Measurements from ENCODE around the gene MINDY1. TPM values are rescaled to one million over a fixed set of nuclear protein-coding genes. Genes with fewer than 3 reads are reported as not detected.
A peak's percentile ranks its signal among the peaks of the same experiment; 100 is the strongest.

The MINDY1 gene
- total and polyA plus RNA-seq, 4 donors, result 7.8 to 31.0 (median 16.7) TPM

DNA sequence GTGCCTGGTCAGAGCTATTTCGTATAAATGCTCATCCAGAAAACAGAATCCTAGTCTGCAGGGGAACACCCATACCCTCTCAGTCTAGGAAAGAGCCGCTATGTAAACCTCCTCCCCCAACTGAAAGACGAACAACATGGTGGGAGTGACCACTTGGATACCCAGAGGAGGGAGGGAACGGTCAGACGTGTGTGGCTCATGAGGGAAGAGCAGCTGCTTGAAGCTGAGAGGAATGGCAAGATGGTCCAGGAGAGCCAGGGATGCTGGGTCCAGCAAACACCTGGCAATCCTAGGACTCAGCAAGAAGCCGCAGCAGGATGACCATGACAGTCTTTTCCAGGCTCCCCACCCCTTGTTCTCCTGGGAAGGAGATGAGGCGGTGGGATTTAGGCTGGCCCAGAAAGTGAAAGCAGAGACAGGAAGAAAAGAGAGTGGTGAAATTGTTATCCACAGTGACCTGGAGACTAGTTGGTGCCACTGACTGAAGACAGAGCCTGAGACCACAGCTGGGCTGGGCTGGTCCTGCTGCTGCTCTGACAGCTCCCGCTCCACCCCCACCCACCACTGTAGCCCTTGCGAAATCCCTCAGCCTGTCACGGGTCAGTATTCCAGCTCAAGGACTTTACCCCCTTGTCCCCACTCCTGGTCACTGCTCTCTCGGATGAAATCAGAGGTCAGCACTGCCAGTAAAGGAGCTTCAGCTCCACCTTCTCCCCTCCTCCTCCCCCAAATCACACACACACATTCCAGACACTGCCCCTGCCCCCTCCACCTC is 35.7 kb downstream of the MINDY1 start:
- H3K27me3 ChIP-seq (ENCODE audit: control insufficient read depth in 3 of 3, insufficient read depth in 3 of 3, low read length in 2 of 3), result no peaks in the 10 kb centered on the region
- H3K4me3 ChIP-seq, result no peak overlapping the region
- ATAC-seq (ENCODE audit: insufficient read depth, low FRiP score) (peak; percentile 36), DNase-seq (peak; percentile 80 to 92 (median 82))
- H3K4me1 ChIP-seq (ENCODE audit: control insufficient read depth in 5 of 5, insufficient read depth in 5 of 5, low read length in 5 of 5), result peaks cover 24 to 34% (median 27%) of the 10 kb centered on the region in 5 donors
- peak overlapping the region in 1 of 2 donors; percentile 57 for H3K9ac ChIP-seq (ENCODE audit: insufficient read depth in 1 of 2, low read length in 2 of 2)
- TF ChIP-seq, protein P1, sequence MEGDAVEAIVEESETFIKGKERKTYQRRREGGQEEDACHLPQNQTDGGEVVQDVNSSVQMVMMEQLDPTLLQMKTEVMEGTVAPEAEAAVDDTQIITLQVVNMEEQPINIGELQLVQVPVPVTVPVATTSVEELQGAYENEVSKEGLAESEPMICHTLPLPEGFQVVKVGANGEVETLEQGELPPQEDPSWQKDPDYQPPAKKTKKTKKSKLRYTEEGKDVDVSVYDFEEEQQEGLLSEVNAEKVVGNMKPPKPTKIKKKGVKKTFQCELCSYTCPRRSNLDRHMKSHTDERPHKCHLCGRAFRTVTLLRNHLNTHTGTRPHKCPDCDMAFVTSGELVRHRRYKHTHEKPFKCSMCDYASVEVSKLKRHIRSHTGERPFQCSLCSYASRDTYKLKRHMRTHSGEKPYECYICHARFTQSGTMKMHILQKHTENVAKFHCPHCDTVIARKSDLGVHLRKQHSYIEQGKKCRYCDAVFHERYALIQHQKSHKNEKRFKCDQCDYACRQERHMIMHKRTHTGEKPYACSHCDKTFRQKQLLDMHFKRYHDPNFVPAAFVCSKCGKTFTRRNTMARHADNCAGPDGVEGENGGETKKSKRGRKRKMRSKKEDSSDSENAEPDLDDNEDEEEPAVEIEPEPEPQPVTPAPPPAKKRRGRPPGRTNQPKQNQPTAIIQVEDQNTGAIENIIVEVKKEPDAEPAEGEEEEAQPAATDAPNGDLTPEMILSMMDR (IDR thresholded peaks at IDR 0.05; ENCODE audit: control extremely low read depth, extremely low read depth), result no peak
- peaks cover 21 to 31% (median 28%) of the 10 kb centered on the region in 4 donors for H3K36me3 ChIP-seq (ENCODE audit: control insufficient read depth in 4 of 4, insufficient read depth in 4 of 4, low read length in 4 of 4)
- peak overlapping the region; percentile 76 to 98 for H3K27ac ChIP-seq (ENCODE audit: low read depth in 1 of 2, low read length in 1 of 2)
- no peaks in the 10 kb centered on the region for H3K9me3 ChIP-seq (ENCODE audit: control insufficient read depth in 4 of 4, insufficient read depth in 3 of 4, low read length in 3 of 4)
- WGBS, 2 donors, result 39 to 44% methylated on average over 11 of the region's 11 CpGs

DNA sequence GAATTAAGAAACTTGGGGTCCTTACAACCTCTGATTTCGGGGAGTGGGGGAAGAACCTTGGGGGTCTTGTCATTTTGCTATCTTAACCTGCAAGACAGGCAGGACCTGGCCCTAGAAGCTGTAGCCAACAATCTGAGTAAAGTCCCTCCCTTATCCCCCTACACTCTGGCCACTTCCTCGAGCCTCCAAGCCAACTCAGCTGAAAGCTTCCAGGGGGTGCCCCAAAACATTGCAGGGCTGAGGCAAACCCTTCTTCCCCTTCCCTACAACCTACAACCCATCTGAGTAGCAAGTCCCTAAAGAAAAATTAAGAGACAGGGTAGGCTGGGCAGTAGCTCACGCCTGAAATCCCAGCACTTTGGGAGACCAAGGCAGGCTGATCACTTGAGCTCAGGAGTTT is 37.1 kb downstream of the MINDY1 start:
- 62 to 77% methylated on average over 3 of the region's 3 CpGs for WGBS, 2 donors
- TF ChIP-seq, protein P1 (IDR thresholded peaks at IDR 0.05; ENCODE audit: control extremely low read depth, extremely low read depth), result no peak
- Histone ChIP-seq H3K9ac (ENCODE audit: insufficient read depth in 1 of 2, low read length in 2 of 2) (no peak overlapping the region), H3K36me3 (ENCODE audit: control insufficient read depth in 4 of 4, insufficient read depth in 4 of 4, low read length in 4 of 4) (peaks cover 29 to 39% (median 37%) of the 10 kb centered on the region in 4 donors), H3K27ac (ENCODE audit: low read depth in 1 of 2, low read length in 1 of 2) (no peak overlapping the region), H3K4me1 (ENCODE audit: control insufficient read depth in 5 of 5, insufficient read depth in 5 of 5, low read length in 5 of 5) (peaks cover 24 to 34% (median 27%) of the 10 kb centered on the region in 5 donors), H3K9me3 (ENCODE audit: control insufficient read depth in 4 of 4, insufficient read depth in 3 of 4, low read length in 3 of 4) (no peaks in the 10 kb centered on the region), H3K4me3 (no peak overlapping the region), H3K27me3 (ENCODE audit: control insufficient read depth in 3 of 3, insufficient read depth in 3 of 3, low read length in 2 of 3) (no peaks in the 10 kb centered on the region)
- ATAC-seq (ENCODE audit: insufficient read depth, low FRiP score), result no peak
- DNase-seq, result no peak

DNA sequence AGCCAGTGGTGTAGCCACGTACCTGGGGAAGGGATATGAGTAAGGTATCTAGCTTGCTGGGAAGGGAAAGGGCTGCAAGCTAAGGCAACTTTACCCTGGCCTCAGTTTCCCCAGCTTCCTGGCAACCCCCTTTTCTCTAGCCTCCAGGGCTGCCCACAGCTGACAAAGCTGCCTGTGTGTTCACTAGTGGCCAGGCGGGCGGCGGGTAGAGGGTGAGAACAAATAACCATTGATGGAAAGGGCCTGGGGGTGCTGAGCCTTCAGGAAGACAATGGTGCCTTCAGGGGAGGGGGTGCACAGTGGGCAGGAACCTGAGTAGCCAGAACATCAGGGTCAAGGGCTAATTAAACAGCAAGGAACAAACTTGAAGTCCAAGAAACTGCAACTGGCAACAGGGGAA is 38.2 kb downstream of the MINDY1 start:
- Histone ChIP-seq H3K36me3 (ENCODE audit: control insufficient read depth in 4 of 4, insufficient read depth in 4 of 4, low read length in 4 of 4) (peaks cover 35 to 46% (median 44%) of the 10 kb centered on the region in 4 donors), H3K27me3 (ENCODE audit: control insufficient read depth in 3 of 3, insufficient read depth in 3 of 3, low read length in 2 of 3) (no peaks in the 10 kb centered on the region), H3K4me3 (no peak overlapping the region), H3K4me1 (ENCODE audit: control insufficient read depth in 5 of 5, insufficient read depth in 5 of 5, low read length in 5 of 5) (peaks cover 24 to 32% (median 27%) of the 10 kb centered on the region in 5 donors), H3K27ac (ENCODE audit: low read depth in 1 of 2, low read length in 1 of 2) (peak overlapping the region in 1 of 2 donors; percentile 10), H3K9ac (ENCODE audit: insufficient read depth in 1 of 2, low read length in 2 of 2) (no peak overlapping the region), H3K9me3 (ENCODE audit: control insufficient read depth in 4 of 4, insufficient read depth in 3 of 4, low read length in 3 of 4) (no peaks in the 10 kb centered on the region)
- DNase-seq, result no peak
- 93 to 95% methylated on average over 4 of the region's 4 CpGs for WGBS, 2 donors
- ATAC-seq (ENCODE audit: insufficient read depth, low FRiP score), result no peak
- TF ChIP-seq, protein P1 (IDR thresholded peaks at IDR 0.05; ENCODE audit: control extremely low read depth, extremely low read depth), result no peak

Data from lung (tissue), 12 donors.